Skeletal muscle tissue (tissue), 4 donors: ENCODE measurements around the gene CHN2. TPM values are rescaled to one million over a fixed set of nuclear protein-coding genes. Genes with fewer than 3 reads are reported as not detected.

Experiments
- H3K27ac ChIP-seq: one replicate; pipeline ENCODE4 v1.7.0; 2013; ENCODE audit warnings: mild to moderate bottlenecking, low read depth, low read length, inconsistent platforms
- H3K27me3 ChIP-seq, 3 donors: one replicate each; pipeline ENCODE4 v1.7.0; 2013; ENCODE audit warnings: low read length in 3 of 3; ENCODE audit not compliant: control insufficient read depth in 3 of 3, insufficient read depth in 3 of 3
- H3K36me3 ChIP-seq, 3 donors: one replicate each; pipeline ENCODE4 v1.7.0; 2013; ENCODE audit warnings: low read length in 3 of 3; ENCODE audit not compliant: control insufficient read depth in 3 of 3, insufficient read depth in 3 of 3
- H3K4me1 ChIP-seq, 3 donors: one replicate each; pipeline ENCODE4 v1.7.0; 2013; ENCODE audit warnings: low read length in 3 of 3, mild to moderate bottlenecking in 3 of 3; ENCODE audit not compliant: control insufficient read depth in 3 of 3, insufficient read depth in 3 of 3
- H3K4me3 ChIP-seq, 3 donors: one replicate each; pipeline ENCODE4 v1.7.0; 2013; ENCODE audit warnings: low read length in 3 of 3
- H3K9ac ChIP-seq, 3 donors: one replicate each; pipeline ENCODE4 v1.7.0; 2013; ENCODE audit warnings: low read length in 3 of 3, mild to moderate bottlenecking in 3 of 3, moderate library complexity in 2 of 3, low read depth in 1 of 3
- H3K9me3 ChIP-seq, 3 donors: one replicate each; pipeline ENCODE4 v1.7.0; 2013; ENCODE audit warnings: low read length in 3 of 3; ENCODE audit not compliant: control insufficient read depth in 3 of 3
- total RNA-seq: library from RNA; depleted of rRNA; stranded (reverse); fragments of >200 nt; gene quantifications from one replicate; pipeline ENCODE4 v1.2.3, GENCODE V29; 2014
- donor health status: Osteomylitis.

CHN2 gene
- total RNA-seq, 1 donor from 2014 or later: 11.0 TPM

- Histone ChIP-seq H3K27ac (no peak overlapping the region), H3K4me1 (no peaks in the 10 kb centered on the region), H3K9ac (no peak overlapping the region), H3K27me3 (no peaks in the 10 kb centered on the region), H3K9me3 (no peaks in the 10 kb centered on the region), H3K4me3 (no peak overlapping the region), H3K36me3 (no peaks in the 10 kb centered on the region)
Observed at GRCh38 chr7:29158795-29159423, 35.7 kb upstream of the CHN2 start.

GRCh38 chr7:29160080-29160479 lies 34.5 kb upstream of the CHN2 start:
- Histone ChIP-seq H3K27ac (no peak overlapping the region), H3K4me1 (no peaks in the 10 kb centered on the region), H3K9me3 (no peaks in the 10 kb centered on the region), H3K4me3 (no peak overlapping the region), H3K27me3 (no peaks in the 10 kb centered on the region), H3K36me3 (no peaks in the 10 kb centered on the region), H3K9ac (no peak overlapping the region)

- no peaks in the 10 kb centered on the region for H3K4me1 ChIP-seq
- H3K27me3 ChIP-seq: no peaks in the 10 kb centered on the region
- H3K9ac ChIP-seq: no peak overlapping the region
- no peaks in the 10 kb centered on the region for H3K9me3 ChIP-seq
- H3K36me3 ChIP-seq: no peaks in the 10 kb centered on the region
- H3K27ac ChIP-seq: no peak overlapping the region
- no peak overlapping the region for H3K4me3 ChIP-seq
Observed at GRCh38 chr7:29161231-29161630, 33.3 kb upstream of the CHN2 start.

GRCh38 chr7:29162577-29162976 lies 32.0 kb upstream of the CHN2 start:
- H3K27ac ChIP-seq: no peak overlapping the region
- H3K4me1 ChIP-seq: no peaks in the 10 kb centered on the region
- no peaks in the 10 kb centered on the region for H3K36me3 ChIP-seq
- no peak overlapping the region for H3K9ac ChIP-seq
- H3K27me3 ChIP-seq: no peaks in the 10 kb centered on the region
- no peak overlapping the region for H3K4me3 ChIP-seq
- H3K9me3 ChIP-seq: no peaks in the 10 kb centered on the region

- Histone ChIP-seq H3K9ac (no peak overlapping the region), H3K27me3 (no peaks in the 10 kb centered on the region), H3K36me3 (no peaks in the 10 kb centered on the region), H3K27ac (no peak overlapping the region), H3K4me1 (no peaks in the 10 kb centered on the region), H3K4me3 (no peak overlapping the region), H3K9me3 (no peaks in the 10 kb centered on the region)
Observed at GRCh38 chr7:29163854-29164253, 30.7 kb upstream of the CHN2 start.

GRCh38 chr7:29167721-29168120 lies 26.9 kb upstream of the CHN2 start:
- no peak overlapping the region for H3K9ac ChIP-seq
- H3K4me3 ChIP-seq: no peak overlapping the region
- no peaks in the 10 kb centered on the region for H3K36me3 ChIP-seq
- no peaks in the 10 kb centered on the region for H3K4me1 ChIP-seq
- no peak overlapping the region for H3K27ac ChIP-seq
- H3K9me3 ChIP-seq: no peaks in the 10 kb centered on the region
- no peaks in the 10 kb centered on the region for H3K27me3 ChIP-seq

- Histone ChIP-seq H3K27me3 (no peaks in the 10 kb centered on the region), H3K36me3 (no peaks in the 10 kb centered on the region), H3K4me3 (no peak overlapping the region), H3K9me3 (no peaks in the 10 kb centered on the region), H3K27ac (no peak overlapping the region), H3K9ac (no peak overlapping the region), H3K4me1 (no peaks in the 10 kb centered on the region)
Observed at GRCh38 chr7:29170781-29171180, 23.8 kb upstream of the CHN2 start.

GRCh38 chr7:29173458-29173857 lies 21.1 kb upstream of the CHN2 start:
- Histone ChIP-seq H3K9me3 (no peaks in the 10 kb centered on the region), H3K4me1 (no peaks in the 10 kb centered on the region), H3K27ac (no peak overlapping the region), H3K9ac (no peak overlapping the region), H3K36me3 (no peaks in the 10 kb centered on the region), H3K27me3 (no peaks in the 10 kb centered on the region), H3K4me3 (no peak overlapping the region)

DNA sequence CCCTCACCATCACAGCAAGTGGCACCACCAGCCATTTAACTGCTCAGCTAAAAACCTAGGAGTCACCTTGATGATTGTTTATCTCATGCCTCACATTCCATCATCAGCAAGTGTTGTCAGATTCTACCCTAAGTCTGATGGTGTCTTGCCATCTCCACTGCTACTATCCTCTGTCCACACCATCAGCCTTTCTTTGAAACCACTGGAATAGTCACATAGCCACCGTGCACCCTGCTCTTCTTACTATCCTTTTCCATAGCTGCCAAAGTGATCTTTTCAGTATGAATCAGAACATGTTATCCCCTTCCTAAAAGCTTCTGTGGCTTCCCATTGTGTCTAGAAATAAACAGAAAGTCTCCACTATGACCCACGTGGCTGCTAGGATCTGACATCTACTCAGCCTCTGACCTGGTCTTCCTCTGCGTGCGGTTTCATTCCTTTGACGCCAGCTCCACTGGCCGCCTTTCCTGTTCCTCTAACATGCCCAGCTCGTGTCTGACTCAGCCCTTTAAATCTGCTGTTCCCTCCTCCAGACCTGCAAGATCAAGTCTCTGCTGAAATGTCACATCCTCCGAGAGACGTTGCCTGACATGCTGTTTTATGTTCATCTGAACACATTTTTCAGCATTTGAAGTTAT lies 16.5 kb upstream of the CHN2 start:
- no peak overlapping the region for H3K4me3 ChIP-seq
- H3K36me3 ChIP-seq: no peaks in the 10 kb centered on the region
- no peaks in the 10 kb centered on the region for H3K27me3 ChIP-seq
- H3K9me3 ChIP-seq: no peaks in the 10 kb centered on the region
- no peak overlapping the region for H3K9ac ChIP-seq
- H3K4me1 ChIP-seq: no peaks in the 10 kb centered on the region
- peak overlapping the region; percentile 36 for H3K27ac ChIP-seq

DNA sequence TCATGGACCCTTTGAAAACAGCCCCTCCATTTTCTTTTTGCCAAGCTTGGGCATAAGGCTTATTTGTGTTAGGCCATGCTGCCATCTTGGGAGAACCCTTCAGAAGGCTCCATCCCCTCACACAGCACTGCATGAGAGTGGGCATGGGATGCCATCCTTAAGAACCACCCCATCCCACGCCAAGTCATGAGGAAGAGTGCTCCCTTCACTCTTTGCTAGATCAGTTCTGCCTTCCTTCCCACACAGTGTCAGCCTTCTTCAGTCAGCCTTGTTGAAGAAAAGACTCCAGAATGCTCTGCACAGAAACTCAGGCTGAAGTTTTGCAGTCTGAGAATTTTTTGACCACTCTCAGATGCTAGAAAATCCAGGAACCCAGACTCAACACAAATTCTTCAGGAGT lies 15.5 kb upstream of the CHN2 start:
- no peak overlapping the region for H3K27ac ChIP-seq
- no peaks in the 10 kb centered on the region for H3K9me3 ChIP-seq
- H3K4me1 ChIP-seq: no peaks in the 10 kb centered on the region
- no peak overlapping the region for H3K4me3 ChIP-seq
- no peak overlapping the region for H3K9ac ChIP-seq
- no peaks in the 10 kb centered on the region for H3K27me3 ChIP-seq
- H3K36me3 ChIP-seq: no peaks in the 10 kb centered on the region
